Uterus (tissue), 2 donors: ENCODE data around the gene TAL1.

ENCODE experiments used
- POLR2A ChIP-seq, 2 donors: fragments of 450-650 bp; IDR thresholded peaks; one replicate each; pipeline ENCODE4 v1.6.1; 2016; ENCODE audit warnings: antibody characterized with exemption in 2 of 2, mild to moderate bottlenecking in 1 of 2, moderate library complexity in 1 of 2
- TF ChIP-seq, protein P1 (sequence below), 4 experiments: fragments of 200-600 bp in 2 of 4; fragments of 450-650 bp in 2 of 4; sonication (generic) in 2 of 4; IDR thresholded peaks; one replicate each; pipeline ENCODE4 v1.5.1; 2016 to 2019; ENCODE audit warnings: antibody characterized with exemption in 4 of 4, mild to moderate bottlenecking in 2 of 4, moderate library complexity in 1 of 4

DNA sequence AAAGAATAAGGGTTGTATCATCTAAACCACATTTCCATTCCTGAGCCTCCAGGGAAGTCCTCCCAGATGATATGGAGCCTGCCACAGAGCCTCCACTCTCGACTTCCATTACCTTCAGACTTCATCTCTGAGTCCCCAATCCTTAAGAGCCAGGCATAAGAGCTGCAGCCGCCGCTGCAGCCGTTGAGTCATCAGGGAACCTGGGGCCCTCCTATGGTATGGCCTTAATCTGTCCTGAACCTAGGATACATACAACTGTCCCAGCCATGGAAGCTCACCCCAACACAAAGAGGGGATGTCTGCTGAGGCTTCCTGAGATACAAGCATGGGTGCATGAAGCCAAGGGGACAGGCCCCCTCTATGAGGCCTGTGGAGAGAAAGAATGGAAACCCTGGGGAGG lies 16.3 kb downstream of the TAL1 start:
- TF ChIP-seq, protein P1, sequence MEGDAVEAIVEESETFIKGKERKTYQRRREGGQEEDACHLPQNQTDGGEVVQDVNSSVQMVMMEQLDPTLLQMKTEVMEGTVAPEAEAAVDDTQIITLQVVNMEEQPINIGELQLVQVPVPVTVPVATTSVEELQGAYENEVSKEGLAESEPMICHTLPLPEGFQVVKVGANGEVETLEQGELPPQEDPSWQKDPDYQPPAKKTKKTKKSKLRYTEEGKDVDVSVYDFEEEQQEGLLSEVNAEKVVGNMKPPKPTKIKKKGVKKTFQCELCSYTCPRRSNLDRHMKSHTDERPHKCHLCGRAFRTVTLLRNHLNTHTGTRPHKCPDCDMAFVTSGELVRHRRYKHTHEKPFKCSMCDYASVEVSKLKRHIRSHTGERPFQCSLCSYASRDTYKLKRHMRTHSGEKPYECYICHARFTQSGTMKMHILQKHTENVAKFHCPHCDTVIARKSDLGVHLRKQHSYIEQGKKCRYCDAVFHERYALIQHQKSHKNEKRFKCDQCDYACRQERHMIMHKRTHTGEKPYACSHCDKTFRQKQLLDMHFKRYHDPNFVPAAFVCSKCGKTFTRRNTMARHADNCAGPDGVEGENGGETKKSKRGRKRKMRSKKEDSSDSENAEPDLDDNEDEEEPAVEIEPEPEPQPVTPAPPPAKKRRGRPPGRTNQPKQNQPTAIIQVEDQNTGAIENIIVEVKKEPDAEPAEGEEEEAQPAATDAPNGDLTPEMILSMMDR (IDR thresholded peaks at IDR 0.05) = no peak
- TF ChIP-seq POLR2A (IDR thresholded peaks at IDR 0.05) = no peak
